Bronchial epithelial cell (primary cell): Measurements from ENCODE around the gene DEAF1. TPM values are rescaled to one million over a fixed set of nuclear protein-coding genes. Genes with fewer than 3 reads are reported as not detected.

Experiments
- DNase-seq: peaks from one replicate; pipeline ENCODE4 v3.0.0-alpha.2; 2010; ENCODE audit warnings: low read depth
- FAIRE-seq: peaks from 2 replicates; lab custom pipeline; 2011; peaks lifted over from hg19 to GRCh38; lab: Jason Lieb, UNC
- H3K27me3 ChIP-seq: 2 replicates; pipeline ENCODE4 v1.5.1; 2011; ENCODE audit warnings: low read length; ENCODE audit not compliant: control insufficient read depth, insufficient read depth
- H3K36me3 ChIP-seq: 2 replicates; pipeline ENCODE4 v1.5.1; 2011; ENCODE audit warnings: low read length; ENCODE audit not compliant: control insufficient read depth, insufficient read depth
- H3K4me3 ChIP-seq: 2 replicates; pipeline ENCODE4 v1.5.1; 2011; ENCODE audit warnings: mild to moderate bottlenecking, low read depth, low read length, control low read depth
- total RNA-seq: library from RNA; depleted of rRNA; stranded (reverse); fragments of >200 nt; gene quantifications from 2 replicates; pipeline ENCODE4 v1.2.1, GENCODE V29; 2014
- TF ChIP-seq, protein P1 (sequence below): IDR thresholded peaks from 2 replicates; pipeline ENCODE4 v1.5.1; 2011; ENCODE audit warnings: mild to moderate bottlenecking, moderate library complexity, low read length, control low read depth, inconsistent platforms; ENCODE audit not compliant: insufficient read depth, severe bottlenecking

DEAF1 gene
- total RNA-seq, 1 donor from 2014 or later, result 23.4 TPM

GRCh38 chr11:630871-631270 is 64.2 kb downstream of the DEAF1 start:
- FAIRE-seq (no peak), DNase-seq (no peak)
- Histone ChIP-seq H3K4me3 (no peak overlapping the region), H3K36me3 (peaks cover 2% of the 10 kb centered on the region), H3K27me3 (peaks cover 4% of the 10 kb centered on the region)
- TF ChIP-seq, protein P1, sequence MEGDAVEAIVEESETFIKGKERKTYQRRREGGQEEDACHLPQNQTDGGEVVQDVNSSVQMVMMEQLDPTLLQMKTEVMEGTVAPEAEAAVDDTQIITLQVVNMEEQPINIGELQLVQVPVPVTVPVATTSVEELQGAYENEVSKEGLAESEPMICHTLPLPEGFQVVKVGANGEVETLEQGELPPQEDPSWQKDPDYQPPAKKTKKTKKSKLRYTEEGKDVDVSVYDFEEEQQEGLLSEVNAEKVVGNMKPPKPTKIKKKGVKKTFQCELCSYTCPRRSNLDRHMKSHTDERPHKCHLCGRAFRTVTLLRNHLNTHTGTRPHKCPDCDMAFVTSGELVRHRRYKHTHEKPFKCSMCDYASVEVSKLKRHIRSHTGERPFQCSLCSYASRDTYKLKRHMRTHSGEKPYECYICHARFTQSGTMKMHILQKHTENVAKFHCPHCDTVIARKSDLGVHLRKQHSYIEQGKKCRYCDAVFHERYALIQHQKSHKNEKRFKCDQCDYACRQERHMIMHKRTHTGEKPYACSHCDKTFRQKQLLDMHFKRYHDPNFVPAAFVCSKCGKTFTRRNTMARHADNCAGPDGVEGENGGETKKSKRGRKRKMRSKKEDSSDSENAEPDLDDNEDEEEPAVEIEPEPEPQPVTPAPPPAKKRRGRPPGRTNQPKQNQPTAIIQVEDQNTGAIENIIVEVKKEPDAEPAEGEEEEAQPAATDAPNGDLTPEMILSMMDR, result no peak

GRCh38 chr11:629237-629583 is 65.8 kb downstream of the DEAF1 start:
- no peak for FAIRE-seq

DNA sequence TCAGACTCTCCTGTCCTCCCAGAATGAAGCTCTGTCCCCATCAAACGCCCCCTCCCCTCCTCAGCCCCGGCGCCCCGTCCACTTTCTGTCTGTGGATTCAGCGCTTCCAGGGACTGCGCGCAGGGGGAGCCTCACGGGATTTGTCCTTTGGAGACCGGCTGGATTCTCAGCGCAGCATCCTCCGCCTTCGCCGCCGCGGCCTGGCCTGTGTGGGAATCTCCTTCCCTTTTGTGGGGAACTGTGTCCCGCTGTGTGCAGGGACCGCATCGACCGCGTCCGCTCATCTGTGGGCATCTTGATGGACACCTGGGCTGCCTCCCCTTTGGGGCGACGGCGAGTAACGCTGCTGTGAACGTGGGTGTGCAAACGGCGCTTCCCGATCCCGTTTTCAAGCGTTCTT is 67.0 kb downstream of the DEAF1 start:
- peaks cover 2% of the 10 kb centered on the region for H3K36me3 ChIP-seq
- FAIRE-seq (no peak), DNase-seq (no peak)
- H3K27me3 ChIP-seq, result peaks cover 4% of the 10 kb centered on the region
- TF ChIP-seq, protein P1, result no peak
- H3K4me3 ChIP-seq, result no peak overlapping the region

More at GRCh38 chr11:629237-629583, 65.8 kb downstream of the DEAF1 start:
- Histone ChIP-seq H3K27me3 (peaks cover 4% of the 10 kb centered on the region), H3K4me3 (no peak overlapping the region), H3K36me3 (peaks cover 2% of the 10 kb centered on the region)
- TF ChIP-seq, protein P1, result no peak
- DNase-seq, result no peak

- Histone ChIP-seq H3K4me3 (no peak overlapping the region), H3K27me3 (peaks cover 4% of the 10 kb centered on the region), H3K36me3 (peaks cover 1% of the 10 kb centered on the region)
- TF ChIP-seq, protein P1, result no peak
- DNase-seq (no peak), FAIRE-seq (no peak)
These were observed 67.8 kb downstream of the DEAF1 start for GRCh38 chr11:627308-627576.

GRCh38 chr11:626475-627307 is 68.3 kb downstream of the DEAF1 start, which contains the start of gene SCT:
Gene SCT (minus strand): TSS chr11:627181. CDS start chr11:627143, 38 bp downstream.
- H3K4me3 ChIP-seq, result no peak within 1 kb of the TSS
- FAIRE-seq, result no peak
- peaks cover 1% of the 10 kb centered on the region for H3K36me3 ChIP-seq
- DNase-seq, result no peak
- TF ChIP-seq, protein P1, result no peak
- peaks cover 4% of the 10 kb centered on the region for H3K27me3 ChIP-seq
